Hepatocyte (in vitro differentiated cells): Measurements from ENCODE around the gene SMIM10L2A. TPM values are rescaled to one million over a fixed set of nuclear protein-coding genes. Genes with fewer than 3 reads are reported as not detected.

Experiments
- DNase-seq: peaks from one replicate; pipeline ENCODE4 v3.0.0-alpha.2; 2016; ENCODE audit warnings: low spot score
- H2AFZ ChIP-seq: fragments of 200-600 bp; sonication (generic); 2 replicates; pipeline ENCODE4 v1.6.0; 2016; ENCODE audit warnings: antibody characterized with exemption, mild to moderate bottlenecking
- H3K27ac ChIP-seq: fragments of 200-600 bp; sonication (generic); 2 replicates; pipeline ENCODE4 v1.5.1; 2016; ENCODE audit warnings: mild to moderate bottlenecking
- H3K27me3 ChIP-seq: fragments of 200-600 bp; sonication (generic); 2 replicates; pipeline ENCODE4 v1.6.1; 2016
- H3K36me3 ChIP-seq: fragments of 200-600 bp; sonication (generic); replicated peaks from 2 replicates; pipeline ENCODE4 v1.5.1; 2016; ENCODE audit warnings: low read depth; ENCODE audit not compliant: insufficient read depth
- H3K4me1 ChIP-seq: fragments of 200-600 bp; sonication (generic); 2 replicates; pipeline ENCODE4 v1.5.1; 2016; ENCODE audit warnings: mild to moderate bottlenecking, moderate library complexity; ENCODE audit not compliant: insufficient read depth
- H3K4me2 ChIP-seq: fragments of 200-600 bp; sonication (generic); 2 replicates; pipeline ENCODE4 v1.6.0; 2016
- H3K4me3 ChIP-seq: fragments of 200-600 bp; sonication (generic); 2 replicates; pipeline ENCODE4 v1.5.1; 2016; ENCODE audit warnings: mild to moderate bottlenecking
- H3K79me2 ChIP-seq: fragments of 200-600 bp; sonication (generic); 2 replicates; pipeline ENCODE4 v1.6.0; 2017; ENCODE audit warnings: mild to moderate bottlenecking
- H3K9me2 ChIP-seq: fragments of 200-600 bp; sonication (generic); replicated peaks from 2 replicates; pipeline ENCODE4 v1.6.0; 2017; ENCODE audit warnings: mild to moderate bottlenecking; ENCODE audit not compliant: insufficient read depth
- H3K9me3 ChIP-seq: fragments of 200-600 bp; sonication (generic); 2 replicates; pipeline ENCODE4 v1.5.1; 2016; ENCODE audit warnings: low read depth, mild to moderate bottlenecking
- H4K20me1 ChIP-seq: fragments of 200-600 bp; sonication (generic); 2 replicates; pipeline ENCODE4 v1.6.0; 2016; ENCODE audit warnings: mild to moderate bottlenecking; ENCODE audit not compliant: insufficient read depth, poor library complexity, severe bottlenecking
- CTCF ChIP-seq: fragments of 200-600 bp; sonication (generic); IDR thresholded peaks from 2 replicates; pipeline ENCODE4 v1.5.1; 2016; ENCODE audit warnings: antibody characterized with exemption, mild to moderate bottlenecking; ENCODE audit not compliant: poor library complexity
- EZH2 ChIP-seq: fragments of 200-600 bp; sonication (generic); IDR thresholded peaks from 2 replicates; pipeline ENCODE4 v1.6.1; 2016; ENCODE audit warnings: antibody characterized with exemption, mild to moderate bottlenecking, borderline replicate concordance
- EZH2phosphoT487 ChIP-seq: fragments of 200-600 bp; sonication (generic); IDR thresholded peaks from one replicate; pipeline ENCODE4 v1.6.1; 2018; ENCODE audit warnings: antibody characterized with exemption, mild to moderate bottlenecking, low read depth, moderate library complexity; ENCODE audit not compliant: unreplicated experiment, severe bottlenecking
- WGBS: methylation state at CpG from one replicate; pipeline ENCODE4 v1.1.6; 2016; ENCODE audit warnings: low lambda C conversion rate; ENCODE audit errors: missing lambda C conversion rate; 5-methylcytosine and 5-hydroxymethylcytosine counted together
- polyA plus RNA-seq: library from polyadenylated mRNA; unstranded; fragments of >200 nt; fragmentation: Nextera tagmentation; extraction: Ambion mirVana; gene quantifications from 2 replicates; pipeline ENCODE4 v1.2.1, GENCODE V29; 2016
- total RNA-seq: library from RNA; depleted of rRNA; stranded (reverse); fragments of >200 nt; gene quantifications from 2 replicates; pipeline ENCODE4 v1.2.3, GENCODE V29; 2014

Gene SMIM10L2A
- total and polyA plus RNA-seq, 2 experiments from 2014 or later, result 5.0 to 7.0 TPM

GRCh38 chrX:135435933-135436332 lies 14.2 kb downstream of the SMIM10L2A start:
- 89% methylated on average over 23 of the region's 23 CpGs for WGBS
- DNase-seq, result no peak
- TF ChIP-seq EZH2phosphoT487, result no peak

GRCh38 chrX:135436456-135436855 lies 14.7 kb downstream of the SMIM10L2A start:
- Histone ChIP-seq H3K36me3 (no peaks in the 10 kb centered on the region), H3K4me3 (no peak overlapping the region), H4K20me1 (no peaks in the 10 kb centered on the region), H3K4me1 (no peaks in the 10 kb centered on the region), H2AFZ (no peak overlapping the region), H3K9me2 (no peaks in the 10 kb centered on the region), H3K4me2 (no peak overlapping the region), H3K27me3 (no peaks in the 10 kb centered on the region), H3K9me3 (no peaks in the 10 kb centered on the region), H3K79me2 (no peaks in the 10 kb centered on the region), H3K27ac (no peak overlapping the region)
- 95% methylated on average over 22 of the region's 32 CpGs for WGBS
- no peak for TF ChIP-seq EZH2phosphoT487
- no peak for TF ChIP-seq CTCF
- no peak for TF ChIP-seq EZH2
- no peak for DNase-seq

More at GRCh38 chrX:135435933-135436332, 14.2 kb downstream of the SMIM10L2A start:
- H2AFZ ChIP-seq, result no peak overlapping the region
- no peaks in the 10 kb centered on the region for H3K79me2 ChIP-seq
- no peaks in the 10 kb centered on the region for H3K27me3 ChIP-seq
- no peak overlapping the region for H3K27ac ChIP-seq
- no peak overlapping the region for H3K4me2 ChIP-seq
- no peak overlapping the region for H3K4me3 ChIP-seq
- H3K9me2 ChIP-seq, result no peaks in the 10 kb centered on the region
- no peaks in the 10 kb centered on the region for H4K20me1 ChIP-seq
- H3K4me1 ChIP-seq, result no peaks in the 10 kb centered on the region
- no peaks in the 10 kb centered on the region for H3K36me3 ChIP-seq
- no peaks in the 10 kb centered on the region for H3K9me3 ChIP-seq

- Histone ChIP-seq H3K4me2 (no peak overlapping the region), H3K27me3 (no peaks in the 10 kb centered on the region), H3K79me2 (no peaks in the 10 kb centered on the region), H4K20me1 (no peaks in the 10 kb centered on the region), H3K9me3 (no peaks in the 10 kb centered on the region), H3K9me2 (no peaks in the 10 kb centered on the region), H3K4me1 (no peaks in the 10 kb centered on the region), H3K27ac (no peak overlapping the region), H3K36me3 (no peaks in the 10 kb centered on the region), H3K4me3 (no peak overlapping the region), H2AFZ (no peak overlapping the region)
- no peak for DNase-seq
- 94% methylated on average over 48 of the region's 49 CpGs for WGBS
- TF ChIP-seq EZH2 (no peak), CTCF (no peak), EZH2phosphoT487 (no peak)
Observed at GRCh38 chrX:135436966-135437866, 15.5 kb downstream of the SMIM10L2A start.
